ENCODE results near the gene CDC25C.

DNA sequence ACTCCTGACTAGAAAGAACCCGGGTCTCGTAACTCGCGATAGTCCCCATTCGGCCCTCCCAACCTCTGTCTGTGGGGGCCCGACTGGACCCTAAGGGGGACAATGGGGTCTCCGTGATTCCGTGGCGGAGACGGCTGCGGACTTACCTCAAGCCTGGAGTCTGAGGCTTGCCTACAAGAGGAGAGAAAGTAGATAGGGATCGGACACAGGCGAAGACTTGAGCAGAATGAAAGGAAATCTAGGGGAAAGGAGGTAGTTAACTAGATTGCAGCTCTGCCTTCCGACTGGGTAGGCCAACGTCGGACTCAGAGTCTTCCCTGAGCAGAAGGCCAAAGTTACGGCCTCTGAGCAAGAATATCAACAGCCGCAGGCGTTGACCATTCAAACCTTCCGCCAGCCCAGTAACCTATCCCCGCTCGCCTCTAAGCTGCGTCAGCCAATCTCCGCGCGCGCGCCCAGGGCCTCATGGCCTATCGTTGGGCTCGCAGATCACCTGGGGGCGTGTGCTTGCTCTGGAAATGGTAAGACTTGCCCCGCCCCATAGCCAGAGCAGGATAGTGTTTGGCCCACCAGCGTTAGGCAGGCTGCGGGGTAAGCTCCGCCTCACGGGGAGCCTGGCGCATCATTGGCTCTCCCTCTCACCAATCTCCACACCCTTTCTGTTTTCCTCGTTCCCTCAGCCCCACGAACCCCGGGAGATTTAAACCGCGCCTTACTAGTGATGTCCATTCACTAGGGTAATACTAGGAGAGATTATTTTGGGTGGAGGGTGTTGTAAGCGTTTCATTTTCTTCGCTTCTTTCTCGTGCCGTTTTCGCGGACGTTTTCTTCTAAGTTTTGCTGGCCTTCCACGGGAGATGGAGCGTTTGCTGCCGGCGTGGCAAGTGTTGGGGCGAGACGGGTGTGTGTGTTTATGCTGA, at the start of gene CDC25C:
- TF ChIP-seq, protein P1, sequence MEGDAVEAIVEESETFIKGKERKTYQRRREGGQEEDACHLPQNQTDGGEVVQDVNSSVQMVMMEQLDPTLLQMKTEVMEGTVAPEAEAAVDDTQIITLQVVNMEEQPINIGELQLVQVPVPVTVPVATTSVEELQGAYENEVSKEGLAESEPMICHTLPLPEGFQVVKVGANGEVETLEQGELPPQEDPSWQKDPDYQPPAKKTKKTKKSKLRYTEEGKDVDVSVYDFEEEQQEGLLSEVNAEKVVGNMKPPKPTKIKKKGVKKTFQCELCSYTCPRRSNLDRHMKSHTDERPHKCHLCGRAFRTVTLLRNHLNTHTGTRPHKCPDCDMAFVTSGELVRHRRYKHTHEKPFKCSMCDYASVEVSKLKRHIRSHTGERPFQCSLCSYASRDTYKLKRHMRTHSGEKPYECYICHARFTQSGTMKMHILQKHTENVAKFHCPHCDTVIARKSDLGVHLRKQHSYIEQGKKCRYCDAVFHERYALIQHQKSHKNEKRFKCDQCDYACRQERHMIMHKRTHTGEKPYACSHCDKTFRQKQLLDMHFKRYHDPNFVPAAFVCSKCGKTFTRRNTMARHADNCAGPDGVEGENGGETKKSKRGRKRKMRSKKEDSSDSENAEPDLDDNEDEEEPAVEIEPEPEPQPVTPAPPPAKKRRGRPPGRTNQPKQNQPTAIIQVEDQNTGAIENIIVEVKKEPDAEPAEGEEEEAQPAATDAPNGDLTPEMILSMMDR (IDR thresholded peaks at IDR 0.05) = no peak
- no peak for TF ChIP-seq POLR2A (IDR thresholded peaks at IDR 0.05; ENCODE audit: low read depth)
